Measurements from ENCODE around the gene BSG. TPM values are rescaled to one million over a fixed set of nuclear protein-coding genes. Genes with fewer than 3 reads are reported as not detected.

The BSG gene
- total RNA-seq, 1 experiment from 2014 or later, result 653 TPM

DNA sequence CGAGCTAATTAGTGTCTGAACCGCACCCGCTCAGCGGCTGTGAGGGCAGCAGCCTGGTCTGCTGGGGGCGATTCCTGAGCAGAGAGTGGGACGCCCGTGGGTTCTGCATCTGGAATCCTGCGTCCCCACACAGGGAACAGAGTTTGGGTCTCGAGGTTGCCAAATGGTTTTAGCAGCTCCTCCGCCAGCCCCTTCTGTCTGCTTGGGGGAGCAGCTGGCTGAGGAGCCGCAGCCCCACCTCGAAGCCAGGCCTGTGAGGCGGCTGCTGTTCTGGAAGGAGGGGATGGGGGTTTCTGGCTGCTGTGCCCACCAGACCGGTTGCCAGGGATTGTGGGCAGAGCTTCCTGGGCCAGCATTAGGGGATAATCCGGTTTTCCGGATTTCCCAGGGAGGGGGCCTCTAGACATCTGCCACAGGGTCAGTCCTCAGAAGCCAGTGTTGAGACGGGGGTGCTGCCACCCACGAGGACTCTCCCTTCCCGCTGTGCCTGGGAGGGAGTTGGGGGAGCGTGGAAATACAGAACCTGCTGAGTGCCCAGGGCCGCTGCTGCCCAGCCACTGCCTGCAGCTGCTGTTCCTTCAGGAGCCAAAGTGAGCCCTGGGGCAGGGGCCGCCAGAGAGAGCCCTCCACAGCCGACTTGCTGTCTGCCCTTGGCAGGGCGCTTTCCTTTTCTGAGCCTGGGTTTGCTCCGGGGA, 38.9 kb upstream of the BSG start:
- TF ChIP-seq POLR2AphosphoS5 (IDR thresholded peaks at IDR 0.05; ENCODE audit: low read depth, low read length) (no peak), TCF7L2 (IDR thresholded peaks at IDR 0.05; ENCODE audit: low read depth, low read length) (no peak), SIN3A (IDR thresholded peaks at IDR 0.05; ENCODE audit: borderline replicate concordance, insufficient read depth, low read depth, low read length) (no peak)
- TF ChIP-seq, protein P1, sequence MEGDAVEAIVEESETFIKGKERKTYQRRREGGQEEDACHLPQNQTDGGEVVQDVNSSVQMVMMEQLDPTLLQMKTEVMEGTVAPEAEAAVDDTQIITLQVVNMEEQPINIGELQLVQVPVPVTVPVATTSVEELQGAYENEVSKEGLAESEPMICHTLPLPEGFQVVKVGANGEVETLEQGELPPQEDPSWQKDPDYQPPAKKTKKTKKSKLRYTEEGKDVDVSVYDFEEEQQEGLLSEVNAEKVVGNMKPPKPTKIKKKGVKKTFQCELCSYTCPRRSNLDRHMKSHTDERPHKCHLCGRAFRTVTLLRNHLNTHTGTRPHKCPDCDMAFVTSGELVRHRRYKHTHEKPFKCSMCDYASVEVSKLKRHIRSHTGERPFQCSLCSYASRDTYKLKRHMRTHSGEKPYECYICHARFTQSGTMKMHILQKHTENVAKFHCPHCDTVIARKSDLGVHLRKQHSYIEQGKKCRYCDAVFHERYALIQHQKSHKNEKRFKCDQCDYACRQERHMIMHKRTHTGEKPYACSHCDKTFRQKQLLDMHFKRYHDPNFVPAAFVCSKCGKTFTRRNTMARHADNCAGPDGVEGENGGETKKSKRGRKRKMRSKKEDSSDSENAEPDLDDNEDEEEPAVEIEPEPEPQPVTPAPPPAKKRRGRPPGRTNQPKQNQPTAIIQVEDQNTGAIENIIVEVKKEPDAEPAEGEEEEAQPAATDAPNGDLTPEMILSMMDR (IDR thresholded peaks at IDR 0.05), result no peak
- TF ChIP-seq, protein P2, sequence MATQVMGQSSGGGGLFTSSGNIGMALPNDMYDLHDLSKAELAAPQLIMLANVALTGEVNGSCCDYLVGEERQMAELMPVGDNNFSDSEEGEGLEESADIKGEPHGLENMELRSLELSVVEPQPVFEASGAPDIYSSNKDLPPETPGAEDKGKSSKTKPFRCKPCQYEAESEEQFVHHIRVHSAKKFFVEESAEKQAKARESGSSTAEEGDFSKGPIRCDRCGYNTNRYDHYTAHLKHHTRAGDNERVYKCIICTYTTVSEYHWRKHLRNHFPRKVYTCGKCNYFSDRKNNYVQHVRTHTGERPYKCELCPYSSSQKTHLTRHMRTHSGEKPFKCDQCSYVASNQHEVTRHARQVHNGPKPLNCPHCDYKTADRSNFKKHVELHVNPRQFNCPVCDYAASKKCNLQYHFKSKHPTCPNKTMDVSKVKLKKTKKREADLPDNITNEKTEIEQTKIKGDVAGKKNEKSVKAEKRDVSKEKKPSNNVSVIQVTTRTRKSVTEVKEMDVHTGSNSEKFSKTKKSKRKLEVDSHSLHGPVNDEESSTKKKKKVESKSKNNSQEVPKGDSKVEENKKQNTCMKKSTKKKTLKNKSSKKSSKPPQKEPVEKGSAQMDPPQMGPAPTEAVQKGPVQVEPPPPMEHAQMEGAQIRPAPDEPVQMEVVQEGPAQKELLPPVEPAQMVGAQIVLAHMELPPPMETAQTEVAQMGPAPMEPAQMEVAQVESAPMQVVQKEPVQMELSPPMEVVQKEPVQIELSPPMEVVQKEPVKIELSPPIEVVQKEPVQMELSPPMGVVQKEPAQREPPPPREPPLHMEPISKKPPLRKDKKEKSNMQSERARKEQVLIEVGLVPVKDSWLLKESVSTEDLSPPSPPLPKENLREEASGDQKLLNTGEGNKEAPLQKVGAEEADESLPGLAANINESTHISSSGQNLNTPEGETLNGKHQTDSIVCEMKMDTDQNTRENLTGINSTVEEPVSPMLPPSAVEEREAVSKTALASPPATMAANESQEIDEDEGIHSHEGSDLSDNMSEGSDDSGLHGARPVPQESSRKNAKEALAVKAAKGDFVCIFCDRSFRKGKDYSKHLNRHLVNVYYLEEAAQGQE (IDR thresholded peaks at IDR 0.05; ENCODE audit: insufficient read depth in 1 of 2, low read depth in 2 of 2, low read length in 1 of 2), result no peak
- Histone ChIP-seq H3K27ac (ENCODE audit: low read length) (peak overlapping the region; percentile 57), H3K36me3 (ENCODE audit: control insufficient read depth, insufficient read depth, low read length) (peaks cover 4% of the 10 kb centered on the region; the same call in 1 of the 2 replicates), H3K4me3 (ENCODE audit: low read depth in 2 of 2, low read length in 2 of 2) (peak overlapping the region; percentile 74), H3K9me3 (ENCODE audit: control insufficient read depth, insufficient read depth, low read depth, low read length) (no peaks in the 10 kb centered on the region), H3K4me1 (ENCODE audit: control insufficient read depth, insufficient read depth, low read length) (peaks cover 15% of the 10 kb centered on the region), H3K27me3 (ENCODE audit: control insufficient read depth, insufficient read depth, low read length) (no peaks in the 10 kb centered on the region)
- no peak for DNase-seq (ENCODE audit: low read depth, low spot score)
- in situ Hi-C loops (cut with HindIII; ENCODE audit: low pct_unique_long_range_greater_than_20kb, low sequenced_read_pairs), result no loop called here
- BruUV-seq (replicated peaks), result no TSS peak
- intact Hi-C loops (cut with micrococcal nuclease; ENCODE audit: unreplicated experiment), result no loop called here
- ChIA-PET POLR2A (no interaction called here), CTCF (no interaction called here)
- no peak for ATAC-seq

DNA sequence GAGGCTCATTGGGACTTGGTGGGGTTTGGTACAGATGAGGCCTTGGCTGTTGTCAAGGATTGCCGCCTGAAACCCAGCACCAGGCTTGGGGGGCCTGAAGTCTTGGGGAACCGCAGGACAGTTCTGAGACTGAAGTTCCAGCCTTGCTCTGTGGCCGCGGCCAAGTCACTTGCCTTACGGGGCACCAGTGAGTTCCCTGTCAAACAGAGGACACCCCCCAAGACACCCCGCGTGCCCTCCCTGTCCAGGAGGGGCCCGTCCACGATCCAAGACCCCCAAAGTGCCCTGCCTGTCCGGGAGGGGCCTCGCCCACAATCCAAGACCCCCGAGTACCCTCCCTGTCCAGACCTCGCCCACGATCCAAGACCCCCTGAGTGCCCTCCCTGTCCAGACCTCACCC, 38.3 kb upstream of the BSG start:
- no peak for DNase-seq (ENCODE audit: low read depth, low spot score)
- TF ChIP-seq, protein P1 (IDR thresholded peaks at IDR 0.05), result no peak
- TF ChIP-seq POLR2AphosphoS5 (IDR thresholded peaks at IDR 0.05; ENCODE audit: low read depth, low read length) (no peak), SIN3A (IDR thresholded peaks at IDR 0.05; ENCODE audit: borderline replicate concordance, insufficient read depth, low read depth, low read length) (no peak), TCF7L2 (IDR thresholded peaks at IDR 0.05; ENCODE audit: low read depth, low read length) (no peak)
- TF ChIP-seq, protein P2 (IDR thresholded peaks at IDR 0.05; ENCODE audit: insufficient read depth in 1 of 2, low read depth in 2 of 2, low read length in 1 of 2), result no peak
- H3K4me3 ChIP-seq (ENCODE audit: low read depth in 2 of 2, low read length in 2 of 2), result peak overlapping the region; percentile 74; a peak in 2 of 4 replicates
- no peak for ATAC-seq
- POLR2A ChIA-PET, result no interaction called here
- peaks cover 15% of the 10 kb centered on the region for H3K4me1 ChIP-seq (ENCODE audit: control insufficient read depth, insufficient read depth, low read length)
- in situ Hi-C loops (cut with HindIII; ENCODE audit: low pct_unique_long_range_greater_than_20kb, low sequenced_read_pairs) (no loop called here), intact Hi-C loops (cut with micrococcal nuclease; ENCODE audit: unreplicated experiment) (no loop called here)
- no peaks in the 10 kb centered on the region for H3K27me3 ChIP-seq (ENCODE audit: control insufficient read depth, insufficient read depth, low read length)
- CTCF ChIA-PET, result no interaction called here
- no peaks in the 10 kb centered on the region for H3K9me3 ChIP-seq (ENCODE audit: control insufficient read depth, insufficient read depth, low read depth, low read length)
- peaks cover 4% of the 10 kb centered on the region; the same call in 1 of the 2 replicates for H3K36me3 ChIP-seq (ENCODE audit: control insufficient read depth, insufficient read depth, low read length)
- no TSS peak for BruUV-seq (replicated peaks)
- peak overlapping the region; percentile 57; the same call in 1 of the 2 replicates for H3K27ac ChIP-seq (ENCODE audit: low read length)
